IPS-20b (cell line): ENCODE results near the gene SLC9A2.

ENCODE experiments used
- H3K27ac ChIP-seq: one replicate; pipeline ENCODE4 v1.5.1; 2013; ENCODE audit warnings: low read length
- H3K27me3 ChIP-seq: 2 replicates; pipeline ENCODE4 v1.6.1; 2013; ENCODE audit warnings: mild to moderate bottlenecking, low read length, inconsistent platforms; ENCODE audit not compliant: insufficient read depth
- H3K36me3 ChIP-seq: 2 replicates; pipeline ENCODE4 v1.6.1; 2013; ENCODE audit warnings: low read depth, mild to moderate bottlenecking, inconsistent platforms, low read length, moderate library complexity; ENCODE audit not compliant: insufficient read depth
- H3K4me1 ChIP-seq: 2 replicates; pipeline ENCODE4 v1.6.1; 2013; ENCODE audit warnings: mild to moderate bottlenecking, control low read depth, inconsistent platforms, low read length, moderate library complexity; ENCODE audit not compliant: insufficient read depth
- H3K4me3 ChIP-seq: 2 replicates; pipeline ENCODE4 v1.5.1; 2013; ENCODE audit warnings: mild to moderate bottlenecking, low read length, inconsistent platforms
- H3K9ac ChIP-seq: 2 replicates; pipeline ENCODE4 v1.6.1; 2013; ENCODE audit warnings: low read depth, mild to moderate bottlenecking, inconsistent platforms, low read length, moderate library complexity
- H3K9me3 ChIP-seq: 2 replicates; pipeline ENCODE4 v1.6.1; 2013; ENCODE audit warnings: mild to moderate bottlenecking, low read depth, low read length, inconsistent platforms; ENCODE audit not compliant: insufficient read depth

Gene SLC9A2

DNA sequence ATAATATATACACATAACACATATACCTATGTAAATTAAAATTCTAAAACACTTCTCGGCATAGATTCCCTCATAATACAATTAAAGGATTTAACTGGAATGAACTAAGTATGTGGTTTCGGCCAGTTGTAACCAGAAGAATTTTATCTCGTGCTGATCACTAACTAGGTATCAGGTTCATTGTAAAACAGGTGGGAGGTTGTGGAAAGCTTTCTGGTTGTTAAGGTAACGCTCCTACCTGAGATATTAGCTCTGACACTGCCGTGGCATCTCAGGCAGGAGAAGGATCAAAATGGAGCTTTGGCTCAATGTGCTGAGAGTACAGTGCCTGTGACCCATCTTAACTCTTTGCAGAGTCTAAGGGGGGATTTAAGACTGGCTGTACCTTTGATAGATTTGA lies 42.5 kb downstream of the SLC9A2 start:
- no peak overlapping the region for H3K27ac ChIP-seq
- H3K9me3 ChIP-seq: no peaks in the 10 kb centered on the region
- H3K27me3 ChIP-seq: no peaks in the 10 kb centered on the region
- peaks cover 3% of the 10 kb centered on the region; the same call in 1 of the 2 replicates for H3K4me1 ChIP-seq
- no peak overlapping the region for H3K4me3 ChIP-seq
- no peak overlapping the region for H3K9ac ChIP-seq
- H3K36me3 ChIP-seq: no peaks in the 10 kb centered on the region

DNA sequence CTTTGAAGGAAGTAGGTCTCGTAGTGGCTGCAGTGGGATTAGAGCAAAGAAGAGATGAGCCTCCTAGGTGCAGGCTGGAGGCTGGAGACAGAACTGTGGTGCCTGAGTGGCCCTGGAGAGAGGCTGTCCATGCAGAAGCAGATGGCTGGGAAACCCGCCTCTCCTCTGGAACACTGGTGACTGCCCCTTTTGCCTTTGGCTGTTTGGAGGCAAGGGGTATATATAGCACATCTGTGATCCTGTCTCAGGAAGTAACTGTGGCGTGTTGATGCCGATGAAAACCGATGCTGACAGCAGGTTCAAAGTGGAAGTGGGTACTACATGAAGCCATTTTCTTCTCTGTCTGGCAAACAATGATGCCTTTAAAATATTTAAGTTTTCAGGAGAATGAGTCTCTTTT lies 43.5 kb downstream of the SLC9A2 start:
- no peak overlapping the region for H3K9ac ChIP-seq
- no peaks in the 10 kb centered on the region for H3K4me1 ChIP-seq
- H3K27ac ChIP-seq: no peak overlapping the region
- H3K4me3 ChIP-seq: no peak overlapping the region
- no peaks in the 10 kb centered on the region for H3K27me3 ChIP-seq
- no peaks in the 10 kb centered on the region for H3K36me3 ChIP-seq
- no peaks in the 10 kb centered on the region for H3K9me3 ChIP-seq

DNA sequence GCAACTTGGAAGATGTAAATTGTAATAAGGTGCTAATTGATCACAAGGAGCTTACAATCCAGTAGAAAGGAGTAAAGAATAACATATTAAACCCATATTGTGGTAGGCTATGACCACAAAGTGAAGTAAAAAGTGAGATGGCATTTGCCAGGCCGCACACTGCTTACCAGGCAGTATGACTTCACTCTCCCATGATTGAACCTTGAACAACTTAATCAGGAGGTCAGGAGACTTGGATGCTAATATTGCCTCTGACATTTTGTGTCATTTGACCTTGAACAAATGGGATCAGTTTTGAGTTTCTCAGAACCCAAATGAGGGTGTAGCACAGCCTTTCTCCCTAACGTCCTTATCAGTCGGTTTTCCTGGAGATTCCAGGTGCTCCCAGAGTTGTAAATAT lies 44.0 kb downstream of the SLC9A2 start:
- H3K36me3 ChIP-seq: no peaks in the 10 kb centered on the region
- no peaks in the 10 kb centered on the region for H3K4me1 ChIP-seq
- H3K9ac ChIP-seq: no peak overlapping the region
- H3K27ac ChIP-seq: no peak overlapping the region
- H3K27me3 ChIP-seq: no peaks in the 10 kb centered on the region
- H3K9me3 ChIP-seq: no peaks in the 10 kb centered on the region
- H3K4me3 ChIP-seq: no peak overlapping the region

DNA sequence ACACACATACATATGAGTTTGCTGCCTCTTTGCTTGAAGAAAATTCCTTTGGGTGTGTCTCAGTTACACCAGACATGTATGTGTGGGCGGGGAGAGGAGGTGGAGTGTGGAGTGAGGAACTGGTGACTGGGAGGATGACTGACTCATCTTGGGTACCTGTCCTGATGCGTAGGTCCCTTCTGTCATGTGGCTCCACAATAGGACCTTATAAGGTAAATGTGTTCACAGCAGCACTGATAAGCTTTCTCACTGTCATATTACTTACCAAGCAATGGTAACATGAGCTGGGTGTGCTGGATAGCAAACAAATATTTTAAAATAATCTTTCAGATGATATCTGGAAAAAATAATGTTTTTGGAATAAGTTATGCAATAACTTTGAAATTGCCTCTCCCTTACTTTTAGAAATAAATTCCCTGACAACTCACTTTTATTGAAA lies 45.1 kb downstream of the SLC9A2 start:
- Histone ChIP-seq H3K4me1 (no peaks in the 10 kb centered on the region), H3K9me3 (no peaks in the 10 kb centered on the region), H3K36me3 (no peaks in the 10 kb centered on the region), H3K27ac (no peak overlapping the region), H3K4me3 (no peak overlapping the region), H3K27me3 (no peaks in the 10 kb centered on the region), H3K9ac (no peak overlapping the region)

DNA sequence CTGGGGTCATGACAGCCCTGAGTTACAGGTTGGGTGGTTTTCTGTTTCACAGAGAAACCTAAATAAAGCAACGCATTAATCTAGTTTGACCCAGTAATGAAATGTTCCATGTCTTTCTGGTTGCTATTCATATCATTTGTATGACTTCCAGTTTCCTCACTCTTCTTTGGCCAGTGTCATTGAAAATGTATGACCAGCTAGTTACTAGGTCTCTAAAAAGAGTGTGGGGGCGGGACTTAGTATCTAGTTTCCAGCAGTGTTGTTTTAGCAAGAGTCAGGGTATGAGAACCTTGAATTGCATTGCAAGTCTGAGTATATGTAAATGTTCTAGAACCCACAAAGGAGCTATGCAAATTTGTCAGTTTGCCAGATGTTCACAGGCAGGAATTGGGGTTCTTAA lies 47.7 kb downstream of the SLC9A2 start:
- H3K27ac ChIP-seq: no peak overlapping the region
- H3K4me1 ChIP-seq: no peaks in the 10 kb centered on the region
- no peaks in the 10 kb centered on the region for H3K27me3 ChIP-seq
- H3K9me3 ChIP-seq: no peaks in the 10 kb centered on the region
- H3K4me3 ChIP-seq: no peak overlapping the region
- no peaks in the 10 kb centered on the region for H3K36me3 ChIP-seq
- H3K9ac ChIP-seq: no peak overlapping the region

DNA sequence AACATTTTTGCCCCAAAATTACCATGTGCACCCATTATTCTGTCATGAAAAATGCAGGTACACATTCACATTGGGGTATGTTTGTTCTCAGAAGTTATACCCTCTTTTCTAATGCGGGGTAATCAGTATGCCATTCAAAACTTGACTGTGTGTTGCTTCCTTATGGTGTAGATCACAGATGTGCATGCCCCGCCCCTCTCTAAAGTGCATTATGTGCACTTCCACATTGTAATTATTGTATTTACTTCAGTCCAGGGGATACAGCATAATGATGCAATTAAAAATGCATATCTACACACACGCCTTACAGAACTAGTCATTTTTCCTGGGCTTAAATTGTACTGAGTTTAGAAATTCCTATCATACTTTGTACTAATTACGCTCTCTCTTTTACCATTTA lies 48.8 kb downstream of the SLC9A2 start:
- Histone ChIP-seq H3K27me3 (no peaks in the 10 kb centered on the region), H3K4me3 (no peak overlapping the region), H3K4me1 (no peaks in the 10 kb centered on the region), H3K36me3 (no peaks in the 10 kb centered on the region), H3K27ac (no peak overlapping the region), H3K9me3 (no peaks in the 10 kb centered on the region), H3K9ac (no peak overlapping the region)

DNA sequence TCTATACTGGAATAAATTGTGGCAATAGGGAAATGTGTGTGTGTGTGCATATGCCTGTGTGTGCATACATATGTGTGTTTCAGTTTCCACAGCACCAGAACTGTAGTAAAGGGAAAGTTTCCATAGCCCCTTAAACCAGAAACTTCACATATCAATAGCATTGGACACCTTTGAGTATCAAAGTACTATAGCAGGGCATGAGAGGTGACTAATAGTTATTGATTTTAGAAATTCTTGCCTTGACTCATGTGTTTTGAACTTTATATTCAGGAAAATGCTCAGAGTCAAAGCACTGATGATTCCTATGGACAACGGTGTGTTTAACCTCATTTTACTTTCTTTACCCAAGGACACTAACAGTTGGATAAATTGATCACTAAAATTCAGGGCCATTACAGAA lies 50.0 kb downstream of the SLC9A2 start:
- Histone ChIP-seq H3K36me3 (no peaks in the 10 kb centered on the region), H3K4me3 (no peak overlapping the region), H3K27ac (no peak overlapping the region), H3K27me3 (no peaks in the 10 kb centered on the region), H3K9me3 (no peaks in the 10 kb centered on the region), H3K4me1 (no peaks in the 10 kb centered on the region), H3K9ac (no peak overlapping the region)

DNA sequence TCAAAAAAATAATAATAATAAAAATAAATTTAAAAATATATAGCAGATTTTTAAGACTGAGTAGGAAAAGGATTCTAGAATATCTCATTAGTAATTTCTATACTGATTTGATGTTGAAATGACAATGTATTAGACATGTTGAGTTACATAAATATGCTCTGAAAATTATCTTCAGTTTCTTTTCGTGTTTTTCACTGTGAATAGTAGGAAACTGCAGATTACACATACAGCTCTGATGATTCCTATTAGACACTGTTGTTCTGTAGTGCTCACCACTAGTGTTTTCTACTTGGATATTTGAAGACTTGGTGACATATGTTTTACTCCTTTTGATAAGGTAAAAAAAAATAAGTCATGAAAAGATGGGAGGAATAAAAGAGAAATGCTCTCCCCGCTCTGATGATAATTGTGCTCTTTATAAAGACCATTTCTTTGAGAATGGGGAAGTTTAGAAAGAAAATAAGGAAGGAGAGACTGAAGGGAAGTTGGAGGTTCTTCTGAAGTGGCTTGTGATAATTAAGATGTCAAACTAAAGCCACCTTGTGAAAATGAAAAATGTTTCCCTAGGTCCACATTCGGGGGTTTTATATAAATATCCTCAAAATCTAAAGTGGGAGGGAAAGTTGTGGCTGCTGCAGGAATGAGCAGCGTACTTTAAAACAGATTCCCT lies 52.9 kb downstream of the SLC9A2 start:
- Histone ChIP-seq H3K9me3 (no peaks in the 10 kb centered on the region), H3K9ac (no peak overlapping the region), H3K27me3 (no peaks in the 10 kb centered on the region), H3K4me1 (no peaks in the 10 kb centered on the region), H3K36me3 (no peaks in the 10 kb centered on the region), H3K27ac (no peak overlapping the region), H3K4me3 (no peak overlapping the region)

DNA sequence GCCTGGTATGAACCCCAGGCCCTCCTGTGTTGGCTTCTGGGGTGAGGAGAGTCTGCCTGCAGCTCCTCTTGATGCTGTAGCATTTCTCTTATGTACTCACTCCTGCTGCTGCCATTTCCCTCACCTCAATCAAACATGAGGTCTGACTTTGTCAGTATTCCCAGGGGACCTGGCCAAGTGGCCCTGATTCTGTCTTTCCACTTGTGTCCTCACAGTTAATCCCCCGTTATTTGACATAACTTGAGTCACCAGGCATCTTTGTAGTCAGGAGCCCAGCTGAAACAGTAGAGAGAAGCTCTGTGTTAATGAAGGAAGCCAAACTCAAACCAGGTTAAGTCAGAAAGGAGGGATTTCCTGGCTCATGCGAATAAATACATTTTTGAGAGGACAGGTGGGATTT lies 55.0 kb downstream of the SLC9A2 start:
- Histone ChIP-seq H3K27me3 (no peaks in the 10 kb centered on the region), H3K9ac (no peak overlapping the region), H3K27ac (no peak overlapping the region), H3K9me3 (no peaks in the 10 kb centered on the region), H3K4me3 (no peak overlapping the region), H3K36me3 (no peaks in the 10 kb centered on the region), H3K4me1 (no peaks in the 10 kb centered on the region)

DNA sequence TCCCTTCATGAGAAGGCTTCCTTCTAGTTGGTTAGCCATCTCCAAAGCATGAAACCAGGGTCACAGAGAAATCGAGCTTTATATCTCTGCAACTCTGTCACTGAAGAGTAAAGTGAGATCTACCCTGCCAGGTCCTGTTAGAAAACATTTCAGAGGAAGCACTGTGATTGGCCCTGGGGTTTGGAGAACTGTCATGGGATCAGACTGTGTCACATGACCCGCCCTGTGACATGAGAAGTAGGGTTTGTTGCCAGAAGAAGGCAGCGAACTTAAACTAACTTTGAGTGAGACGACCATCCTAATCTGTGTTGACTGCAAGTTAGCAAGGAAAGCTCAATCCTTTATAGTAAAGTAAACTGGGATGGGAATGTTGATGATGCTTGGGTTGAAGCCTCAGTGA lies 55.5 kb downstream of the SLC9A2 start:
- H3K9me3 ChIP-seq: no peaks in the 10 kb centered on the region
- H3K4me1 ChIP-seq: no peaks in the 10 kb centered on the region
- no peaks in the 10 kb centered on the region for H3K27me3 ChIP-seq
- H3K9ac ChIP-seq: no peak overlapping the region
- no peaks in the 10 kb centered on the region for H3K36me3 ChIP-seq
- H3K27ac ChIP-seq: no peak overlapping the region
- H3K4me3 ChIP-seq: no peak overlapping the region

DNA sequence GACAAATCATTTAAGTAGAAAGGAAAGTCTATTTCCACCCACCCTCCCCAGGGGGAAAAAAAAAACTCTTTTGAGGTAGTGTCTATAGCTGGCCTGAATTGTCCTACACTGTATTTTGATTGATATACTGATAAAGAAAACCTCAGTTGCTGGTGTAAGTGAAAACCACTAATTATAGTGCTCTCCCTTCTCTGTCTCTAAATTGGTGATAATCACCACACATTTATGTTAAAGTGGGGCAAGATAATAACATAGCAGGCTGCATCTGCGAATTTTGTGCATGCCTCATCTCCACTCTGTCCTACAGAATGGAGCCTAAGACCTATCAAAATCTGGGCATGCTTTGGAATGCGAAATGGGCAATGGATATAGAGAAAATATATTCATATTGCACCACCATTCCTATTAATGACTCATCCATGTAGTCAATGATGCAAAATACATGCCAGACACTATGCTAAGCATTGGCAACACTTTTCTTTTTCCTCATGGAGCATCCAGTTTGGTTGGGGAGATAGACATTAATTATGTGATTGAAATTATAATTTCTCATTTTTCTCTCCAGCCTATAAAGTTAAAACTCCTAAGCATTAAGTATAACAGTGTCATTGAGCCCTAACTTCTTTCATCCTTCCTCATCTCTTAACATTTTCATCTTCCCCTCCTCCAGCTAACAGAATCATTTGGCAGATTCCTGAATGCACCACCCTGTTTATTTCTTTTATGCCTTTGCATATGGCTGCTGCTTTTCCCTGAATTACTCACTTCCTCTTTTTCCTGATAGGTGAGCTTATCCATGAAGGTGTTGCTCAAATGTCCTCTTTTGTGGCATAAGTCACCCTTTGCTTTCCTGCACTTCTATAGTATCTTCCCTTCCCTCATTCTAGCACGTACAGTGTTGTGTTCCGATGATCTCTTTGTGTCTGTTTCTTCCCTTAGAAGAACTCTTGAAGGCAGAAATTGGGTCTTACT lies 58.2 kb downstream of the SLC9A2 start:
- Histone ChIP-seq H3K4me1 (no peaks in the 10 kb centered on the region), H3K36me3 (no peaks in the 10 kb centered on the region), H3K27ac (no peak overlapping the region), H3K4me3 (no peak overlapping the region), H3K27me3 (no peaks in the 10 kb centered on the region), H3K9ac (no peak overlapping the region), H3K9me3 (no peaks in the 10 kb centered on the region)

DNA sequence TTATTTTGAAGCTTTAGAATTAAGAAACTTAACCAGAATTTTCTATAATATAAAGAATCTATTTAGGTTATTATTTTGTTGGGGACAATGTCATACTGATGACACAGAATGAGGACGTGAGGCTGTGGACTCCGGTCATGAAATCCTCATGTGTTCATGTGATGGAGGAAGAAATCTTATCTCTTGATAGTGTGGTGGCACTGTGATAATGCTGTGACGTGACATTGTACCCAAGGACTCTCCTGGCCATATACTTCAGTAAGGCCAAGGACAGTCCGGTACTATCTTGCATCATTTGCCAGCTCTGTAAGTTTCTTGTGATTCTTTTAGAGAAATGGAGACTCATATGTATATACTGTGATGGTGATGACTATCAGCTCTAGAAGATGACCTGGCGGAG lies 59.1 kb downstream of the SLC9A2 start:
- Histone ChIP-seq H3K36me3 (no peaks in the 10 kb centered on the region), H3K9me3 (no peaks in the 10 kb centered on the region), H3K27ac (no peak overlapping the region), H3K9ac (no peak overlapping the region), H3K4me3 (no peak overlapping the region), H3K4me1 (no peaks in the 10 kb centered on the region), H3K27me3 (no peaks in the 10 kb centered on the region)
